H1 (cell line): Measurements from ENCODE around the gene KIAA0513. TPM values are rescaled to one million over a fixed set of nuclear protein-coding genes. Genes with fewer than 3 reads are reported as not detected.

Experiments used
- FOSL1 ChIP-seq: IDR thresholded peaks from 2 replicates; pipeline ENCODE4 v1.6.1; 2011; ENCODE audit warnings: mild to moderate bottlenecking, low read depth, low read length, moderate library complexity; ENCODE audit not compliant: insufficient read depth
- SP1 ChIP-seq: IDR thresholded peaks from 2 replicates; pipeline ENCODE4 v1.6.1; 2011; ENCODE audit warnings: low read depth, low read length
- polyA plus RNA-seq, 7 experiments: library from polyadenylated mRNA; depleted of rRNA in 3 of 7; stranded (reverse) in 5 of 7; unstranded in 2 of 7; fragments of >200 nt in 5 of 7; fragments of 200-250 nt in 2 of 7; gene quantifications; 1 replicate in 5 of 7; 2 replicates in 1 of 7; 4 replicates in 1 of 7; pipeline versions ENCODE4 v1.2.1 to v1.2.3, GENCODE V29; 2011 to 2013; ENCODE audit warnings: missing spikeins in 2 of 7, mixed read lengths in 2 of 7
- total RNA-seq: library from RNA; stranded (reverse); fragmentation: NEBNext Ultra II Directional; extraction: Animal tissue kit (Norgen Biotek cat#: 25700); gene quantifications from 2 replicates; pipeline ENCODE4 v1.2.1, GENCODE V29; 2021

Gene KIAA0513
- total and polyA plus RNA-seq, 2 of the 8 experiments (the other 6 are each of a cell fraction or from before 2014, with no cell fraction given), result 2.1 to 6.1 TPM

DNA sequence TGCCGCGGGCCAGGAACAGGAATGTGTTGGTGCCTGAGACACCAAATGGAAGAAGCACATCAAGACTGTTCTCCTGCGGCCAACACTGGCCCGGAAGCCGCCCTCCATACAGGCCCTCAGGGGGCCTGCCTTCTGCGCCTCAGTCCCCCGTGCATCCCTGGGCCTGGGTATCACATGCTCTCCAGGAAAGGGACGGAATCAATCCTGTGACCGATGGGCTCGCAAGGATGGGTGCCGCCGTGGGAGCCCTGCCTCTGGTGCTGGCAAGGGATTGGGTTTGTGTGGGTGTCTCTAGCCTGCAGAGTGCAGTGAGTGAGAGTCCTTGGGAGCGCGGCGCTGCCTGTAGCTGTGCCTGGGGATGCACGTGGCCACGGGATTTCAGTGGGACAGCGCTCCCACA lies 65.3 kb downstream of the KIAA0513 start (continued):
- TF ChIP-seq FOSL1, result no peak
- no peak for TF ChIP-seq SP1
